Common myeloid progenitor, CD34-positive (primary cell): Measurements from ENCODE around the gene PLET1.

Source experiments
- CTCF ChIA-PET: fragments of 350-600 bp; sonication (Branson Sonifier 250); formaldehyde crosslinking; loops from one replicate; lab custom pipeline; 2021; ENCODE audit warnings: antibody characterized with exemption; lab: Charles Lee
- POLR2A ChIA-PET: fragments of 350-600 bp; sonication (Branson Sonifier 250); formaldehyde crosslinking; loops from one replicate; lab custom pipeline; 2021; ENCODE audit warnings: antibody characterized with exemption; lab: Charles Lee
- DNase-seq, 3 donors: peaks; one replicate each; pipeline versions ENCODE4 v3.0.0 to v3.0.0-alpha.2; 2013
- H3K27ac ChIP-seq, 2 experiments: 1 replicate in 1 of 2; 2 replicates in 1 of 2; pipeline ENCODE4 v1.7.0; 2013; ENCODE audit warnings: inconsistent platforms in 2 of 2, low read length in 2 of 2, mild to moderate bottlenecking in 2 of 2, low read depth in 1 of 2, moderate library complexity in 1 of 2; ENCODE audit not compliant: severe bottlenecking in 2 of 2, insufficient read depth in 1 of 2, poor library complexity in 1 of 2
- H3K27me3 ChIP-seq, 5 experiments: replicated peaks in 2 of 5; 1 replicate in 3 of 5; 2 replicates in 2 of 5; pipeline versions ENCODE4 v1.6.1 to v1.7.0; 2013; ENCODE audit warnings: low read length in 4 of 5, mild to moderate bottlenecking in 2 of 5, moderate library complexity in 2 of 5, inconsistent platforms in 1 of 5; ENCODE audit not compliant: insufficient read depth in 5 of 5, control insufficient read depth in 4 of 5
- H3K36me3 ChIP-seq, 4 experiments: 1 replicate in 2 of 4; 2 replicates in 2 of 4; pipeline versions ENCODE4 v1.6.1 to v1.7.0; 2013; ENCODE audit warnings: low read length in 3 of 4, control low read depth in 1 of 4, mild to moderate bottlenecking in 1 of 4; ENCODE audit not compliant: control insufficient read depth in 4 of 4, insufficient read depth in 4 of 4
- H3K4me1 ChIP-seq, 4 experiments: 1 replicate in 3 of 4; 2 replicates in 1 of 4; pipeline versions ENCODE4 v1.6.1 to v1.7.1; 2013; ENCODE audit warnings: low read length in 3 of 4, mild to moderate bottlenecking in 3 of 4, control low read depth in 1 of 4, inconsistent platforms in 1 of 4, moderate library complexity in 1 of 4; ENCODE audit not compliant: control insufficient read depth in 4 of 4, insufficient read depth in 4 of 4; ENCODE audit errors: control extremely low read depth in 1 of 4
- H3K4me3 ChIP-seq, 7 experiments: 1 replicate in 4 of 7; 2 replicates in 3 of 7; pipeline versions ENCODE4 v1.5.1 to v1.7.0; 2013; ENCODE audit warnings: mild to moderate bottlenecking in 7 of 7, low read length in 6 of 7, moderate library complexity in 6 of 7, inconsistent platforms in 2 of 7, low read depth in 2 of 7, control low read depth in 1 of 7; ENCODE audit not compliant: insufficient read depth in 4 of 7, control insufficient read depth in 1 of 7; ENCODE audit errors: extremely low read depth in 1 of 7
- H3K9me3 ChIP-seq, 5 experiments: 1 replicate in 4 of 5; 2 replicates in 1 of 5; pipeline versions ENCODE4 v1.6.1 to v1.7.1; 2013; ENCODE audit warnings: low read length in 4 of 5, mild to moderate bottlenecking in 2 of 5, inconsistent platforms in 1 of 5, low read depth in 1 of 5, moderate library complexity in 1 of 5; ENCODE audit not compliant: control insufficient read depth in 4 of 5, insufficient read depth in 2 of 5; ENCODE audit errors: control extremely low read depth in 1 of 5
- WGBS: methylation state at CpG from one replicate; pipeline ENCODE4 v1.1.5; 2013; ENCODE audit not compliant: insufficient coverage; 5-methylcytosine and 5-hydroxymethylcytosine counted together

Gene PLET1

GRCh38 chr11:112293614-112294013 lies 33.0 kb upstream of the PLET1 start:
- H3K9me3 ChIP-seq = peaks cover 0 to 3% (median 0%) of the 10 kb centered on the region in 5 experiments
- ChIA-PET CTCF (interaction anchor here (1.1 to 1.7 kb wide), 2 partner anchors 13 to 262 kb away, joined by 5 to 8 read pairs; no protein-coding TSS in a partner anchor), POLR2A (no interaction called here)
- WGBS = 100% methylated on average over 1 of the region's 2 CpGs
- H3K4me3 ChIP-seq = no peak overlapping the region
- DNase-seq = no peak
- peaks cover 0 to 38% (median 11%) of the 10 kb centered on the region in 4 experiments for H3K4me1 ChIP-seq
- H3K27me3 ChIP-seq = peaks cover 0 to 2% (median 0%) of the 10 kb centered on the region in 5 experiments
- no peaks in the 10 kb centered on the region for H3K36me3 ChIP-seq
- H3K27ac ChIP-seq = no peak overlapping the region

GRCh38 chr11:112292785-112293407 lies 32.2 kb upstream of the PLET1 start:
- Histone ChIP-seq H3K27me3 (peaks cover 0 to 2% (median 0%) of the 10 kb centered on the region in 5 experiments), H3K4me1 (peaks cover 0 to 34% (median 11%) of the 10 kb centered on the region in 4 experiments), H3K36me3 (no peaks in the 10 kb centered on the region), H3K27ac (no peak overlapping the region), H3K4me3 (no peak overlapping the region), H3K9me3 (peaks cover 0 to 3% (median 0%) of the 10 kb centered on the region in 5 experiments)
- ChIA-PET CTCF (interaction anchor here (1.1 to 2.3 kb wide), 3 partner anchors 12 to 263 kb away, joined by 5 to 8 read pairs (median 8); no protein-coding TSS in a partner anchor), POLR2A (no interaction called here)
- peak in 1 of 3 donors; percentile 33 for DNase-seq

DNA sequence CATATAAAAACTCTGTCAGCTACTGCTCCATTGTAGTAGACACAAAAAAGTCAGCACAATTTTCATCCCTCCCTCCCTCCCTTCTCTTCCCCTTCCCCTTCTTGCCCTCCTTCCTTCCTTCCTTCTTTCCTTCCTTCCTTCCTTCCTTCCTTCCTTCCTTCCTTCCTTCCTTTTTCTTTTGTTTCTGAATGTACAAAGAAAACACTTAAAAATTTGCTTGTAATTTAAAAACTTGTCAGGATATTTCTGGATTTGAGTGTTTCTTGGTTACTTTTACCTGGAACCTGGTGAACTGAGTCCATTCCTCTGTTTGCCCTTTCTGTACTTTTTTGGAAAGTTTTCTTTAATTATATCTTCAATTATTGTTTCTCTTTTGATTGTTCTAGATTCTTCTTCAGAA lies 31.5 kb upstream of the PLET1 start:
- H3K9me3 ChIP-seq = peaks cover 0 to 3% (median 0%) of the 10 kb centered on the region in 5 experiments
- ChIA-PET POLR2A (no interaction called here), CTCF (interaction anchor here (1.0 to 2.3 kb wide), 3 partner anchors 8 to 263 kb away, joined by 3 to 8 read pairs (median 6); no protein-coding TSS in a partner anchor)
- no peak for DNase-seq
- H3K36me3 ChIP-seq = no peaks in the 10 kb centered on the region
- no peak overlapping the region for H3K4me3 ChIP-seq
- peaks cover 0 to 2% (median 0%) of the 10 kb centered on the region in 5 experiments for H3K27me3 ChIP-seq
- H3K4me1 ChIP-seq = peaks cover 0 to 27% (median 9%) of the 10 kb centered on the region in 4 experiments
- no peak overlapping the region for H3K27ac ChIP-seq

- CTCF ChIA-PET = interaction anchor here (1.0 to 2.3 kb wide), 3 partner anchors 9 to 264 kb away, joined by 3 to 8 read pairs (median 6); no protein-coding TSS in a partner anchor
- POLR2A ChIA-PET = no interaction called here
- H3K27me3 ChIP-seq = peaks cover 0 to 2% (median 0%) of the 10 kb centered on the region in 5 experiments
- peaks cover 0 to 3% (median 0%) of the 10 kb centered on the region in 5 experiments for H3K9me3 ChIP-seq
- DNase-seq = no peak
- no peaks in the 10 kb centered on the region for H3K36me3 ChIP-seq
- H3K4me3 ChIP-seq = no peak overlapping the region
- H3K4me1 ChIP-seq = peaks cover 0 to 19% (median 8%) of the 10 kb centered on the region in 4 experiments
- WGBS = 98% methylated on average over 6 of the region's 6 CpGs
- H3K27ac ChIP-seq = no peak overlapping the region
These were observed 30.5 kb upstream of the PLET1 start for GRCh38 chr11:112291191-112291590.

- H3K4me1 ChIP-seq = peaks cover 0 to 23% (median 8%) of the 10 kb centered on the region in 4 experiments
- H3K36me3 ChIP-seq = no peaks in the 10 kb centered on the region
- H3K9me3 ChIP-seq = peaks cover 0 to 3% (median 0%) of the 10 kb centered on the region in 5 experiments
- peak overlapping the region in 6 of 7 experiments; percentile 40 to 80 (median 62) for H3K4me3 ChIP-seq
- H3K27ac ChIP-seq = no peak overlapping the region
- ChIA-PET CTCF (interaction anchor here (2.3 kb wide), 1 partner anchor 265 kb away, joined by 8 read pairs; no protein-coding TSS in a partner anchor), POLR2A (no interaction called here)
- 48% methylated on average over 3 of the region's 4 CpGs for whole genome bisulfite sequencing
- H3K27me3 ChIP-seq = peaks cover 0 to 2% (median 0%) of the 10 kb centered on the region in 5 experiments
- DNase-seq = no peak
These were observed 29.8 kb upstream of the PLET1 start for GRCh38 chr11:112290493-112290850.

DNA sequence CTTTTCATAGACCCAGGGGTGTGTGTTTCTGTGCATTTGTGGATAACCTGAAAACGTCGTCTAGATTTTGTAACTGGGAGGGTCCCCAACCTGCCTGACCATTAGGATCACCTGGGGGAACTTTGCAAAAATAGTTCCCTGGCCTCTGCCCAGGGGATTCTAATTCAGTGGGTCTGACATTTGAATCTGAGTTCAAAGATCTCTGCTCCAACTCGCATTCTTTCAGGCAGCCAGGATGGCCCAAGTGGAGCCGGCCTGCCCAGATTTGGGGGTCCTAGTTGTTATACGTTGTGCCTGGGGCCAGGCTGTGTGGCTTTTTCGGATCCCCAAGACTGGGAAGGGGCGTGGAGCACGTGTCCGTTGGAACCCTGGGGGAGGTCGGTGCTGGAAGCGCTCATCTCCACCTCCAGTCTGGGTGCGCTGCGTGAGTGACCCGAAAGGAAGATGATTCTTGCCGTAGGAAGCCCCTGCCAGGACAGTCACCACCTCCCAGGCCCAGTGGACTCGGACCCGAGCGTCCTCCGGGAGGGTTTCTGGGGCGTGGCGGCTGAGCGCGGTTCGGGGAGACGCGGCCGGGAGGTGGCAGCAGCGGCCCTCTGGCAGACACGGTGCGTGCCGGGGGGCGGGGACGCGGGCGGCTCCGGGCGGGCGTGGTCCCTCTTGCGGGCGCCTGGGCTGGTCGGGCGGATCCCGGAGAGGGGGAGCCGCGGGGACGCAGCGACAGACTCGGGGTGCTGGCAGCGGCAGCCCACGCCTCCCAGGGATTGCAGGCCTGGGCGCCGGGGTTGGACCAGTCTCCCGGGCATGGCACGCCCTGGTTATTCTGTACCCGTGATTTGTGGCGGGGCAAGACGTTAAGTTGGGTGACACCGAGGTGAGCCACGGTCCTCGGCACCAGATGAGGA lies 29.2 kb upstream of the PLET1 start:
- Histone ChIP-seq H3K27me3 (peaks cover 0 to 2% (median 0%) of the 10 kb centered on the region in 5 experiments), H3K9me3 (peaks cover 0 to 3% (median 0%) of the 10 kb centered on the region in 5 experiments), H3K36me3 (no peaks in the 10 kb centered on the region), H3K4me3 (peak overlapping the region; percentile 24 to 80 (median 59)), H3K4me1 (peaks cover 0 to 25% (median 8%) of the 10 kb centered on the region in 4 experiments), H3K27ac (no peak overlapping the region)
- DNase-seq = peak; percentile 71 to 83 (median 78)
- 4% methylated on average over 60 of the region's 60 CpGs for WGBS
- ChIA-PET CTCF (interaction anchor here (1.7 to 11.8 kb wide), 6 partner anchors 9 to 1000 kb away, joined by 7 to 246 read pairs (median 16); partner anchors contain the start of gene PTS), POLR2A (no interaction called here)
